Liver (tissue), 3 donors: ENCODE results near the gene FARS2.

Experiments used
- GABPA ChIP-seq, 2 donors: IDR thresholded peaks in 1 of 2; conservative IDR thresholded peaks in 1 of 2; 2 replicates each; pipeline ENCODE4 v1.6.1; 2016; ENCODE audit warnings: antibody characterized with exemption in 2 of 2, mild to moderate bottlenecking in 1 of 2, moderate library complexity in 1 of 2
- RAD21 ChIP-seq, 2 donors: IDR thresholded peaks; 2 replicates each; pipeline ENCODE4 v1.6.1; 2016; ENCODE audit warnings: antibody characterized with exemption in 2 of 2, mild to moderate bottlenecking in 2 of 2
- TF ChIP-seq, protein P1 (sequence below): fragments of 150-350 bp; IDR thresholded peaks from 2 replicates; pipeline ENCODE4 v1.5.1; 2017; ENCODE audit warnings: improper control_type of control experiment, low read depth, low read length; ENCODE audit not compliant: missing input control
- TF ChIP-seq, protein P2 (sequence below): IDR thresholded peaks from 2 replicates; pipeline ENCODE4 v1.6.1; 2016; ENCODE audit warnings: antibody characterized with exemption
- TF ChIP-seq, protein P3 (sequence below): IDR thresholded peaks from 2 replicates; pipeline ENCODE4 v1.6.1; 2016; ENCODE audit warnings: antibody characterized with exemption, mild to moderate bottlenecking
- donor health status: healthy.
- donor health status: healthy.

DNA sequence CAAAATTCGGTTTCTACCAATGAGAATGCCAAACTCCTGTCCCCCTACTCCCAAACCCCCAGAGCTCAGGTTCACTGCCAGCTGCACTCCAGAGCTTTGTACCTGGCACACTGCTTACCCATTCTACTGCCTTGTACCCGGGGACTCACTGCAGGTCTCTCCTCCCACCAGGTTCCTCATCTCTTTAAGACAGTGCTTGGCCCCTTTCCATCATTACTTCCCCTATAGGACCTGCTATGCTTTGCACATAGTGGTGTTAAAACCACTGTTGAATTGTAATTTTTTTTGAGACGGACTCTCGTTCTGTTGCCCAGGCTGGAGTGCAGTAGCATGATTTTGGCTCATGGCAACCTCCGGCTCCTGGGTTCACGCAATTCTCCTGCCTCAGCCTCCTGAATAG, 26.4 kb upstream of the FARS2 start:
- TF ChIP-seq, protein P1, sequence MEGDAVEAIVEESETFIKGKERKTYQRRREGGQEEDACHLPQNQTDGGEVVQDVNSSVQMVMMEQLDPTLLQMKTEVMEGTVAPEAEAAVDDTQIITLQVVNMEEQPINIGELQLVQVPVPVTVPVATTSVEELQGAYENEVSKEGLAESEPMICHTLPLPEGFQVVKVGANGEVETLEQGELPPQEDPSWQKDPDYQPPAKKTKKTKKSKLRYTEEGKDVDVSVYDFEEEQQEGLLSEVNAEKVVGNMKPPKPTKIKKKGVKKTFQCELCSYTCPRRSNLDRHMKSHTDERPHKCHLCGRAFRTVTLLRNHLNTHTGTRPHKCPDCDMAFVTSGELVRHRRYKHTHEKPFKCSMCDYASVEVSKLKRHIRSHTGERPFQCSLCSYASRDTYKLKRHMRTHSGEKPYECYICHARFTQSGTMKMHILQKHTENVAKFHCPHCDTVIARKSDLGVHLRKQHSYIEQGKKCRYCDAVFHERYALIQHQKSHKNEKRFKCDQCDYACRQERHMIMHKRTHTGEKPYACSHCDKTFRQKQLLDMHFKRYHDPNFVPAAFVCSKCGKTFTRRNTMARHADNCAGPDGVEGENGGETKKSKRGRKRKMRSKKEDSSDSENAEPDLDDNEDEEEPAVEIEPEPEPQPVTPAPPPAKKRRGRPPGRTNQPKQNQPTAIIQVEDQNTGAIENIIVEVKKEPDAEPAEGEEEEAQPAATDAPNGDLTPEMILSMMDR, result no peak
- TF ChIP-seq, protein P2, sequence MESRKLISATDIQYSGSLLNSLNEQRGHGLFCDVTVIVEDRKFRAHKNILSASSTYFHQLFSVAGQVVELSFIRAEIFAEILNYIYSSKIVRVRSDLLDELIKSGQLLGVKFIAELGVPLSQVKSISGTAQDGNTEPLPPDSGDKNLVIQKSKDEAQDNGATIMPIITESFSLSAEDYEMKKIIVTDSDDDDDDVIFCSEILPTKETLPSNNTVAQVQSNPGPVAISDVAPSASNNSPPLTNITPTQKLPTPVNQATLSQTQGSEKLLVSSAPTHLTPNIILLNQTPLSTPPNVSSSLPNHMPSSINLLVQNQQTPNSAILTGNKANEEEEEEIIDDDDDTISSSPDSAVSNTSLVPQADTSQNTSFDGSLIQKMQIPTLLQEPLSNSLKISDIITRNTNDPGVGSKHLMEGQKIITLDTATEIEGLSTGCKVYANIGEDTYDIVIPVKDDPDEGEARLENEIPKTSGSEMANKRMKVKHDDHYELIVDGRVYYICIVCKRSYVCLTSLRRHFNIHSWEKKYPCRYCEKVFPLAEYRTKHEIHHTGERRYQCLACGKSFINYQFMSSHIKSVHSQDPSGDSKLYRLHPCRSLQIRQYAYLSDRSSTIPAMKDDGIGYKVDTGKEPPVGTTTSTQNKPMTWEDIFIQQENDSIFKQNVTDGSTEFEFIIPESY, result no peak
- TF ChIP-seq GABPA (IDR thresholded peaks at IDR 0.05 in 1 of 2, conservative IDR thresholded peaks at IDR 0.05 in 1 of 2) (no peak), RAD21 (IDR thresholded peaks at IDR 0.05) (no peak)
- TF ChIP-seq, protein P3, sequence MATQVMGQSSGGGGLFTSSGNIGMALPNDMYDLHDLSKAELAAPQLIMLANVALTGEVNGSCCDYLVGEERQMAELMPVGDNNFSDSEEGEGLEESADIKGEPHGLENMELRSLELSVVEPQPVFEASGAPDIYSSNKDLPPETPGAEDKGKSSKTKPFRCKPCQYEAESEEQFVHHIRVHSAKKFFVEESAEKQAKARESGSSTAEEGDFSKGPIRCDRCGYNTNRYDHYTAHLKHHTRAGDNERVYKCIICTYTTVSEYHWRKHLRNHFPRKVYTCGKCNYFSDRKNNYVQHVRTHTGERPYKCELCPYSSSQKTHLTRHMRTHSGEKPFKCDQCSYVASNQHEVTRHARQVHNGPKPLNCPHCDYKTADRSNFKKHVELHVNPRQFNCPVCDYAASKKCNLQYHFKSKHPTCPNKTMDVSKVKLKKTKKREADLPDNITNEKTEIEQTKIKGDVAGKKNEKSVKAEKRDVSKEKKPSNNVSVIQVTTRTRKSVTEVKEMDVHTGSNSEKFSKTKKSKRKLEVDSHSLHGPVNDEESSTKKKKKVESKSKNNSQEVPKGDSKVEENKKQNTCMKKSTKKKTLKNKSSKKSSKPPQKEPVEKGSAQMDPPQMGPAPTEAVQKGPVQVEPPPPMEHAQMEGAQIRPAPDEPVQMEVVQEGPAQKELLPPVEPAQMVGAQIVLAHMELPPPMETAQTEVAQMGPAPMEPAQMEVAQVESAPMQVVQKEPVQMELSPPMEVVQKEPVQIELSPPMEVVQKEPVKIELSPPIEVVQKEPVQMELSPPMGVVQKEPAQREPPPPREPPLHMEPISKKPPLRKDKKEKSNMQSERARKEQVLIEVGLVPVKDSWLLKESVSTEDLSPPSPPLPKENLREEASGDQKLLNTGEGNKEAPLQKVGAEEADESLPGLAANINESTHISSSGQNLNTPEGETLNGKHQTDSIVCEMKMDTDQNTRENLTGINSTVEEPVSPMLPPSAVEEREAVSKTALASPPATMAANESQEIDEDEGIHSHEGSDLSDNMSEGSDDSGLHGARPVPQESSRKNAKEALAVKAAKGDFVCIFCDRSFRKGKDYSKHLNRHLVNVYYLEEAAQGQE, result no peak
